Nasal cavity respiratory epithelium epithelial cell of viscerocranial mucosa (primary cell): Measurements from ENCODE around the gene TMEM161A. TPM values are rescaled to one million over a fixed set of nuclear protein-coding genes. Genes with fewer than 3 reads are reported as not detected.

Experiments used
- total RNA-seq: library from RNA; depleted of rRNA; stranded (reverse); fragments of >200 nt; gene quantifications from 2 replicates; pipeline ENCODE4 v1.2.3, GENCODE V29; 2014

Gene TMEM161A
- 30.8 and 36.6 TPM in 2 replicates for total RNA-seq

DNA sequence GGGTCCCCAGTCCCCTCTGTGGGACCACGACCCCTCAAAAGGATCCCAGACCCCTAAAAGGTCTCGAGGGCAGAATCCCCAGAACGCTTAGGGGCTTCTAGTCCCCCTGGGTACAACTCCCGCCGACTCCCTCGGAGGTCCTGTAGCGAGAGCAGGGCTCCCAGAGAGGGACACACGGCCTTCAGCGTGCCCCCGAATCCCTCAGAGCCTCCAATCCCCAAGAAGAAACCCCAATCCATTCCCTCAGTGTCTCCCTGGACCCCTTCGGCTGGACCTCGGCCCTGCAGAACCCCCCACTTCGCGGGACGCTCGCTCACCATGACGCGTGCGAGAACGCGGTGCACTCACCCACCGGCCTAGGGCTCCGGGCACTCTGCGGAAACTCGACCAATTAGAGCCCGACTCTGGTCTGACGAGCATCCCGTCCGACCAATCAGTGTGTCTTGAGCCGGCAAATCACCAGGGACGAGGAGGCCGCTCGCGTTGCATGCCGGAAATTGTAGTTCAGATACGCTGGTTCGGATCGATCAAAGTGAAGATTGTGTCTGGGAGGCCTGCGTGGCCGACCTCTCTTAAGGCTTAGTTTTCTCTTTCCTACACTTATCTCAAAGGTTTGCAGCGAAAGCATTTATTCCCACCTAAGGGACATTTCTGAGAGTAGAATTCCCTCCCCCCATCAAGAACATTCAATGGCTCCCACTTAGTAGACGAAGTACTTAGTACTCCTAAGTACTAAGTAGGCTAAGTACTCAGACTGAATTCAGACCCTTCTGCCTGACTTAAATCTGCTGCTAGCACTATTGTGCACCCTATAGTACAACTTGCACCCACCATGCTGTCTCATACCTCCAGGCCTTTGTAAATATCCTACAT is at the start of gene TMEM161A:
TMEM161A (minus strand) TSS at position 370 of the 873 bp plus-strand sequence; CDS start at position 320, 50 bp downstream.

DNA sequence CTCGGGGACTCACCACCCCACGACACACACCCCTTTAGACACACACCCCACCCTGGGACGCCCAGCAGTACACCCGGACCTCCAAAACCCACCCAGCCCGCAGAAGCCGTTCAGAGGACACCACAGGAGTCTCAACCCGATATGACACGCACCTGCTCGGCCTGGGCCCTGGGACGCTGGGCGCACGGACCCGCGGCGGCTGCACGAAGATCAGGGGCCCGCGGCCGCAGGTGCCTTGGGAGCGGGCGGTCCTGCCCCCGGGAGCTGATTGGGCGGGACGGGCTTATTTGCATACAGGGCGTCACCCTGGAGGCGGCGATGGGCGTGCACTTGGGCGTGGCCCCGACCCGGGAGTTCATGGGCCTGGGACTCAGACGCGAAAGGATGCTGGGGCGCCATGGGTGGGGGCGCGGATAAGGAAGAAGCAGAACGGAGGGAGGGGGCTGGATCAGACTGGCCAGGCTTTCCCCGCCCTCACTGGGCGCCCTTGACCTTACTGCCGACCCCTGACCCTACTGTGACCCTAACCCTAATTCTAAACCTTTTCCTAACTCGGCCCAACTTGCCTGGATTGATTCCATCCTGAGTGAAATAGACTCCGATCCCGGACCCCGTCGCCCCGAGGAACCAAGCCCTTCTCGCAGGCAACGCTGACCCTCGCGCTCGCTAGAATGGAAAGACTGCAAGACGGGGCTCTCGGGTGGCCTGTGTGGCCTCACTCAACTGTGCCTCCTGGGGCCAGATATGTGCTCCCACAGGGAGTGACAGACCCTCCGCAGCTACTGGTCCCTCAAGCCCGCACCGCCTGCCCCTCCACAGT is 32.0 kb upstream of the TMEM161A start, which contains the start of gene MEF2B:
MEF2B (minus strand) TSS at position 211 of the 820 bp plus-strand sequence. CDS start 19,528 bp downstream, outside the sequence.

Other genes starting within 250 kb of the TMEM161A start
- 0.43 and 0.68 TPM in 2 replicates for gene CERS1, start 242.3 kb downstream of the TMEM161A start, total RNA-seq
- 148 and 267 TPM in 2 replicates for gene COPE, start 219.1 kb downstream of the TMEM161A start, total RNA-seq
- gene DDX49, start 218.8 kb downstream of the TMEM161A start, total RNA-seq, result 54.3 and 69.4 TPM in 2 replicates
- 48.5 and 126 TPM in 2 replicates for gene HOMER3, start 197.3 kb downstream of the TMEM161A start, total RNA-seq
- gene SUGP2, start 105.0 kb downstream of the TMEM161A start, total RNA-seq, result 19.8 and 38.9 TPM in 2 replicates
- gene ARMC6, start 104.9 kb downstream of the TMEM161A start, total RNA-seq, result 44.4 and 60.5 TPM in 2 replicates
- 1.0 and 2.6 TPM in 2 replicates for gene SLC25A42, start 74.5 kb downstream of the TMEM161A start, total RNA-seq
- gene MEF2B, start 31.8 kb upstream of the TMEM161A start, total RNA-seq, result 0.14 and 0.34 TPM in 2 replicates
- 9.0 and 10.6 TPM in 2 replicates for gene BORCS8, start 53.7 kb upstream of the TMEM161A start, total RNA-seq
- gene RFXANK, start 53.8 kb upstream of the TMEM161A start, total RNA-seq, result 46.8 and 56.9 TPM in 2 replicates
- gene NR2C2AP, start 64.9 kb upstream of the TMEM161A start, total RNA-seq, result 16.6 and 34.9 TPM in 2 replicates
- gene NCAN, start 73.5 kb upstream of the TMEM161A start, total RNA-seq, result under 0.01 TPM in 1 of 2 replicates, not detected in the other
- not detected in 2 replicates for gene TM6SF2, start 134.8 kb upstream of the TMEM161A start, total RNA-seq
- gene SUGP1, start 182.0 kb upstream of the TMEM161A start, total RNA-seq, result 17.1 and 24.5 TPM in 2 replicates
- gene MAU2, start 182.4 kb upstream of the TMEM161A start, total RNA-seq, result 15.7 and 33.1 TPM in 2 replicates